Measurements from ENCODE around the gene DSCAM.
"Not testable (repeated sequence)": the region's sequence is repeated elsewhere in the genome, so short reads cannot be mapped to it uniquely, and the experiment has no call there.

The DSCAM gene

DNA sequence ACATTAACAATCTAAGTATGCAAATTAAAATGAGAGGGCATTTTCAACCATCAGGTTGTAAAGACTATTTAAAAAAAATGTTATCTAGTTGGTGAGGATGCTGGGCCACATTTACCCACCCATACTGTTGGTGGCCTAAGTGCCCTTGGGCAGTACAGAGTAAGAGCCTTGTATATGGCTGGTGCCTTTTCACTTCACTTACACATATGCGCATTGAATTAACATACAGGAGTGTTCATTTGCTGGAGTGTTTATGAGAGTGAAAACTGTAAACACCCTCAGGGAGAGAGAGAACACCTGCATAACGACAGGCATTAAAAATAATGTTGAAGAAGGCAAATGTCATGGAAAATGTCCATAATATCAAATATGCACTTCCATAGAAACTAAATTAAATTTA lies 552.6 kb downstream of the DSCAM start:
- DNase-seq: no peak

DNA sequence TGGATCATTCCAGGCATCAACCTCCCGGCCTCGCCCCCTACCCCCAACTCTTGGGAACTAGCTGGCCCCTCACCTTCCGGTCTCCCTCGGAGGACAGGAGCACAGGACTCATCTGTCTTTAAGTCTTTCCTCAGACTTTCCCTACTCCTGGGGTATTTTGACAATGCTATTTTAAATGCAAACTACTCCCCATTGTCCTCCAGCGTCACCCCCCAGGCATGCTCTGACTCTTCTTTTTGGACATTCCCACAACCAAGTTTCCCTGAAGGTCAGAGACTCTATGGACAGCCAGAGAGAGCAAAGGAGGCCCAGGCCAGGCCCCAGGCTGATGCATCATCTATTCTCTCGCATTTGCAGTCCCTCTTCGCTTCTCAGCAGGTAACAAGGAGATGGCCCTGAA lies 555.4 kb downstream of the DSCAM start:
- no peak for DNase-seq

DNA sequence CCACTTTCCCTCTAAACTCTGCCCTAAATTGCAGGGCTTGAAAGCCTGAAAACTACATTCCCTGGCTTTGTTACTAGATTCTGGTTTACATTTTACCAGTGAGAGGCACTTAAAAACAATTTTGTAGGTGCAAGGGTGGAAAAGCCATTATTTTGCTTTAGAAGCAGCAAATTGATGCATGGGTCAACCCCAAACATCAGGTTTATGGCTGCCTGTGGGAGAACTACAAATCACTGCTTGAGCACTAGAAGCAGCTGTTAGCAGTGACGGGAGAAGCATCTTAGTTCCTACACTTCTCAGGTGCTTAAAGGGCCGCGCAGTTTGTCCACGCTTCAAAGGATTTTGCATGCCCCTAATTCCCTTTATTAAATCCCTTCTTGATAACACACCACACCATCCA lies 562.5 kb downstream of the DSCAM start:
- no peak for DNase-seq

DNA sequence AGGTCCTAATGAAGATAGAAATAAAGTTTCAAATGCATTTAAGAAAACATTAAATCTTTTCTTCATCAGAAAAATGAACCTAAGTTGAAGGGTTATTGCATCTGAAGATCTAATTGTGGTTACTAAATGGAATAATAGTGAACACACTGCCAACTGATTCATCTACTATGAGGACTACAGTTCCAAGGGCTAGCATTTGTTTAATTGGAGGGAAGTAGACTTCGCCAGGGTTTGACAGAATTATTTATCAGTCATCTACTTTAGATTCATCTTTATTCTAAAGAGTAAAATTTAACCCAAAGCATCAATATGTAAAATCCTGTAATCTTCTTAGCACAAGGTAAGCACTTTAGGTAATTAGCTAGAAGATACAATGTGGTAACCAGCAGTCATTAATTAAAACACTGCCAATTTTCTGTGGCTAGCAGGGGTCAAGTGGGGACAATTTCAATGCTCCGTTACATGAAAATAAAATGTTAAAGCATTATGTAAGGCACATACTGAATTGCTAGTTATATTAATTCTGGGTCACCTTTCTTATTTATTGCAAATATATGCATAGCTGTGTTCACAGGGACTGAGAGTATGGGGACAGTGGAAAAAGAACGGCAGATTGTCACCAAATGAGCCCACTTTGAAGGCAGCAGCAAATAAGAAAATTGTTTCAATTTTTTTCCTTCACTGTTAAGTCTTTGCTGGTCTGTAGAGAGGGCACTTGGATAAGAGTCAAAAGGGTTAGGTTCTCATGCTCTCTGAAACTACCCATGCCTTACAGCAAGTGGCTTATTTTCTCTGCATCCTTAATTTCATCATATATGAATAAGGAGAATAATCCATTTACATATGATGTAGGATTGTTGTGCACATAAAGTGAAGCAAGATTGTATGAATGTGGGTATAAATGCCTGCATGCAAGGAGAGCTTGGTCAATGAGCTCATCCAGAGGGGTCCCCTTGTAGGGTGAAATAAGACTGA lies 563.8 kb downstream of the DSCAM start:
- DNase-seq: no peak

DNA sequence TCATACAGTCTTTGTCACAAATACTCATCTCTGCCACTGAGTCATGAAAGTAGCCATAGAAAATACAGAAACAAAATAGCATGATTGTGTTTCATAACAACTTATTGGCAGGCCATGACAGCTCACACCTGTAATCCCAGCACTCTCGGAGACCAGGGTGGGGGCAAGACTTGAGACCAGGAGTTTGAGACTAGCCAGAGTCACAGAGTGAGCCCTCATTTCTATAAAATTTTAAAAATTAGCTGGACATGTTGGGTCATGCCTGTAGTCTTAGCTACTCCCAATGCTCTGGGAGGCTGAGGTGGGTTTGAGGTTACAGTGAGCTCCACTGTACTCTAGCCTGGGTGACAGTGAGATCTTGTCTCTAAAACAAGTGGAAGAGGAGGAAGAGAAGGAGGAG lies 568.6 kb downstream of the DSCAM start:
- DNase-seq: no peak

DNA sequence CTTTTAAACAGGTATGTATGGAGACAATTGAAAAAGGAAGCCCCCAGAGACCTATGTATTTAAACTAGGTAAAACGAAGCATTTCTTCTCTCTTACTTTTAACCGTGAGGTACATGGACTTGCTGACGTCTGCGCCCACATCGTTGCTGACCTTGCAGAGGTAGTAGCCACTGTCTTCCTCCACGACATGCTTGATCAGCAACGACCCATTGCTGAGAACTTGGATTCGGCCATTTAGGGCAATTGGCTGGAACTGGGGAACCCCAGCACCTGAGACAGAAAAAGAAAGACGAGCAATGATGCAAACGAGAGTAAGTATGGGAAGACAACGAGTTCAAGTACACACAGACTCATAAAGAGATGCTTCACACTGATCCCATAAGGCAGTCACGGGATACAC lies 571.0 kb downstream of the DSCAM start:
- no peak for DNase-seq

DNA sequence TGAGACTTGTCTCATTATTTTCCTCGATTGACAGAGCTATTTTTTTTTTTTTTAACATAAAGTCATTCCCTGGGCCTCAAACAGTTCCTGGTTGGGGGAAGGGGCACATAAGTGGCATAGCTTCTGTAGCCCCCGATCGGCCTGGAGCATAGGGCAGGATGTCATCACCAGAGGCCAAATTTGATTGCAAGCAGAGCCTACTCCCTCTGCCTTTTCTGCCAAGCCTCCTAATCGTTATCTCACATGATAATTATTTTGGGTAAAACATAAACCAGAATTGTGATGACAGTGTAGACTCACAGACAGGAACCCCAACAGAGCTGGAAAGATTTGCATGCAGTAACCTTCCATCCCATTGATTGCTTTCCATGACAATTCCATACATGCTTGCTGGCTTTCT lies 574.9 kb downstream of the DSCAM start:
- DNase-seq: no peak

DNA sequence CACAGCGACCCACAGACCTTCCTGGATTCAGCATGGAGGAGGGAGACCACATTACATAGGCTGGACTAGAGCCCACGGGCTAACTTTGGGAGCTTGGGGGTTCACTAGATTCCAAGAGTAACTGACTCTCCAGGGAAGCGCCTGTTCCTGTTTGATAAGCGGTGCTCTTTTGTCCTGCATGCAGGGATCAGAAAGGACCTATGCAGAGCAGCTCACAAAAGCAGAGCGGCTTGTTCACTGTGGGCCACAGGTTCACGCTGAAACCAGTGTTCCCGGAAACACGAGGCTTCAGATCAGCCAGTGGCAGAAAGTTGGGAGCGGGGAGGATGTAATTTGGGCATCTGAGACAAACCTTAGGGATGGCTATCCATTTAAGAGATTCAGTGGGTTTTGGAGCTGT lies 575.8 kb downstream of the DSCAM start:
- DNase-seq: no peak

DNA sequence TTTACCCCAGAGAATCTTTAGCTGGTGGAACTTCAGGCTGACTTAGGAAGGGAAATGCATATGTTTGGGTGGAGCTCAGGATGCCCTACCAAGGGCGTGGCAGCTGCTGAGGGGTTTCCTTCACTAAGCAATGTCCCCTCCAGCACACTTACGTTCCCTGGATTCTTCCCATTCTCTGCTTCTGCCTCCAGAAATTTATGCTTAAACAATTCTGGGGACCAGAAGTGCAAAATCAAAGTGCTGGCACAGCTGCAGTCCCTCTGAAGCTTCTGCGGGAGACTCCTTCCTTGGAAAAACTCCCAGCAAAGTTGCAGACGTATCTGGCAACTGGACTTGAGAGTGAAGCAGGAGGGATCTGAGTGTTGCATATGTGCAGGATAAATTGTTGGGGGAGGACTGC lies 576.9 kb downstream of the DSCAM start:
- DNase-seq: no peak

DNA sequence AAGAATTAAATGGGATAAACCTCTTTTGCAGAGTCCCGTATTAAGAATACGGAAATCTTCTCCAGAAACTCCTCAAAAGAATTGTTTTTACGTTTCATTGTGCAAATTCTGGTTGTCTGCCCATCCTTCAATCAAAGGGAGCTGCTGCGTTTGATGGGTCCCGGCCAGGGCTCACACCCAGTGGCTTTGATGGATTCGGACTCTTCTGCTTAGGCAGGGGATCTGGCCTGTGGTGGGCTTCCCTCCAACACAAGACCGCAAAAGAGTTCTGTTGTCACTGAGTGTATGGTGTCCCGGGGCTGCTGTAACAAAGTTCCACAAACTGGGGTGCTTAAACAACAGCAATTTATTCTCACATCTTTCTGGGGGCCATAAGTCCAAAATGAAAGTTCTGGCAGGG lies 577.7 kb downstream of the DSCAM start:
- no peak for DNase-seq

DNA sequence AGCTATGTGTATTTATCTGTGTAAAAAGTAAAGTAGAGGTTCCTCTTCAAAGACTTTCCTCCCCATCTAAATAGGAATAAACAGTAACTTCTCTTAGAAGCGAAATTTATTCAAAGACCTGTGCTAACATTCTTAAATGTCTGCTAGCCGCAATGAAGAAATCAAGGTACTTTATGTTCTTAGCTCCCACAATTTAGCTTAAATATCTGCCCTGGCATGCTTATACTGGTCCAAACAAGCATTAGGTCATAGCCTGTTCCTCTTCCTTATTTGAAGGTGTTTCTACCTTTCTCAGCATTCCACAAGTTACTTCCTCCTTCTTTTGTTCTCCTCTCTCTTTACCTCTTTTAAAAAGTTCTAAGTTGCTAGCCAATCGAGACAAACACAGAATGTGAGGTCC lies 588.5 kb downstream of the DSCAM start:
- DNase-seq: not testable (repeated sequence)

DNA sequence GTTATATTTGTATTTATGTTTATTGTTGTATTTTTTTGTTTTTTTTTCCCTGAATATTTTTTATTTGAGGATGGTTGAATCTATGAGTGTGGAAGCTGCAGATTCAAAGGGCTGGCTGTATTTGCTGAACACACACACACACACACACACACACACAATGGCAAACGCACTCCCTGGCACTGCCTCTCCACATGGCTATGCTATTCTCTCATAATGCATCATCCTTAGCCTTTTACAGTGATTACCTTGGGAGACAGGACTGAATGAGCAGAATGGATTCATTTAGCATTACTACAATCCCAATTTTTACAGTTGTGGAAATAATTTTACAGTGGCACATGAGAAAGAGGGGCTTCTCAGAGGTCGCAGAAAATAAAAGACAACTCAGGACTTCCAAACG lies 589.6 kb downstream of the DSCAM start:
- DNase-seq: no peak

DNA sequence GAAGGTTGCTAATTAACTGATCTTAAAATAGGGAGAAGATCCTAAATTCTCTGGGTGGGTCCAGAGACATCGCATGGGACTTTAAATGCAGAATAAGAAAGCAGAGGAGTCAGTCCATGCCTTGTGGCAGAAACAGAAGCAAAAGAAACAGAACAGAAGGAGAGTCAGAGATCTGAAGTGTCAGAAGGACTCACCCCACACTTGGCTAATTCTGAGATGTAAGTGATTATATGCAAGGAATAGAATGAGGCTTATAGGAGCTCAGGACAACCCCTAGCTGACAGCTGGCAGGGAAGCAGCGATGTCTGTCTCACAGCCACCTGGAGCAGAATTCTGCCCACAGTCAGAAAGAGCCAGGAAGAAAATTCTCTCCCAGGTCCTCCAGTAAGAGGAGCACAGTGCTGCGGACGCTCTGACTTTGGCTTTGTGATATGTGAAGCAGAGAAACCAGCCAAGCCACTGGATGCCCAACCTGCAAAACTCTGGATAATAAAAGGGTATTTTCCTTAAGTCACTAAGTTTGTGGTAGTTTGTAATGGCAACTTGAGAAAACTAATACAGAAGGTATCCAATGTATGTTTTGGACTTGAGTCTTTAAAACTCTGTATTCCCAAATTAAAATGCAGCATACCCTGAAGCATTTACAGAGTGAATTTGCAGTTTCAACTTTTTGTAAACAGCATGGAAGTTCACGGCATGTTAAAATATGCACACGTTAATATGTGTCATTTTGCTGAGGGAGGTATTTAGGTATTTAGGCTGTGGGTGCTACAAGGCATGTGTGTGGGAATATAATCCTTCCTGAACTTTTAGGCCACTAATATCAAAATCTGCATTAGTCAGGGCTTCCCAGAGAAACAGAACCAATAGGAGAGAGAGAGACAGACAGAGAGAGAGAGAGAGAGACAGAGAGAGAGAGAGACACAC lies 591.2 kb downstream of the DSCAM start:
- no peak for DNase-seq

DNA sequence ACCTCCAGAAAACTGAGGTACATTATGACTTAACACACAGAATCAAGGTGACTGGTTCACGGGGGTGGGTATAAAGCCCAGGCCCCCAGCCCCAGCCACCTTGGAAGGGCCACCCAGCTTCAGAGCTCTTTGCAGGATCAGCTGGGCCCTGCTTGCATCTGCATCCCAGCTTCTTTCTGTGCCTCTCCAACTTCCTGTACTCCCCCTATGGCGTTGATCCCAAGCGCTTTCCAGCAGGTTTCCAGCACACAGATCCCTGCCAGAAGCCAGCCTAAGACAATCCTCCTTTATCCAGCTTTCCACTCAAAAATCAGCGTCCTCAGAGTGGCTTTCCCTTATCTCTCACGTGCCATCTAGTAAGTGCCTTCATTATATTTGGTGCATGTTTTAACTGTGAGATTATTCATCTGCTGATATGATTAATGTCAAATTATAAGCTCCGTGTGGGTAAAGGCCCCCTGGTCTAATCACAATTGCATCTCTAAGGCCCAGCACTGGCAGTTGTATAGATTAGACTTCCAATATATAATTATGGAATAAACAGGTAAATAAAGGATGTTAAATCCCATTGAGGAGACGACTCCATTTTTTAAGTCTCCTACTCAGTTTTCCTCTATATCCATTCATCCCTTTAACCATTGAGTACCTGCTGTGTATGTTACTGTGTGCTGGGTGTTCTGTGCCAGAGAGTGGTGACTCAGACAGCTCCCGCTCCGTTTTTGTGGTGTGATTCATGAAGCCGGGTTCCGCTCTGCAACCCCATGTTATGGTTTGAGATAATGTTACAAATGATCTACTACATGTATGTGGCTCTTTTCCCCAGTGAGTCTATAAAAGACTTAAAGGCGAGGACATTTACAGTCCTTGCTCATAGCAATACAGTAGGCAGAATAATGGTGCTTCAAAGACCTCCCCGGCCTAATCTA lies 592.2 kb downstream of the DSCAM start:
- DNase-seq: peak; percentile 80

DNA sequence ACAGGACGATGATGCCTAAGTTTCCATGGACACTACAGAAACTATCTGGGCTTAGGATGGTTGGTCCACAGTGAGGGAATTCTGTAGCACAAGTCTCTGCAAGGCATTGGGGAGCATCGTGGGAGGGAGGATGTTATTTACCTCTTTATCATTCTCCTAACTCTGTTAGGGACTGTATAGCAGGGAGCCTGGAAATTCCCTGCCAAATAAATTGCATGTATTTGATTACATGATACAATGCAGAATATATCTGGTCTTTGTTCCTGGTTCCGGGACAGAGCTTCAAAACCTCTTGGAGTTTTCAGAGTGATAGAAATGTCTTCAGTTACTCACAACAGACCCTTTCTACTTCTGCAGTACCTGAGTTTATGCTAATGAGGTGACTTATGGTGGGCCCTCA lies 593.8 kb downstream of the DSCAM start:
- DNase-seq: no peak

DNA sequence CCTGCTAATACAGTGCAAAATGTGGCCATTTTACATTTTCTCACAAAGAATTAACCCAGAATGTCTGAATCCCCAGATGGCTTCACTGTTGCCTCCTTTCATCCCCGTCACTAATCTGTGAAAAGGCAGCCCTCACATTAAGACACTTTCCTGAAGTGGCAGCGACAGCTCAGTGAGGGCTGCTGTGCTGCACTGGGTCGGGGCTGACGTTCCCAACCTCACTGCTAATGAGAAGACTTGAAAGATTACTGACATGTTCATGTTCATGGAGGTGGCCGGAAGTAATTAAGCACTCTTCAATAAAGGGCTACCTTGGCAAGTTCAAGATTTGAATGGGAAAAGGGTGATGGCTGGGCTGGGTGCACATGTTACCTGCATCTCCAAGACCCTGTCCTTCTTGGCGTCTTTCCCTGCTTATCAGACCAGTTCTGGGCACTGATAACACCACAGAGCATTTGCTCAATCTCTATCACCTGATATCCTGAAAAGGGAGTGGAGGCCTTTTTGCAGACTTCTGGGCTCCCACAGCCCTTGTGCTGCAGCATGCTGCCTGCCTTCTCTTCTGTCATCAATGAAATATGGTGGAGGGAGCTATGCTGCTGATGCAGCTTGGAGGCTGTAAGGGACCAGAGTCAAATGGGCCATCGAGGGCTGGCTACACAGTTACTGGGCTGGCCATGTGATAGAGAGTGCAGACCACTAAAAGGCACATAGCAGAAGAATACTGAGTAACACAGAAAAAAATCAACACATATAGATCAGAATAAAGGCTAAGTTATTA lies 596.3 kb downstream of the DSCAM start:
- DNase-seq: no peak

DNA sequence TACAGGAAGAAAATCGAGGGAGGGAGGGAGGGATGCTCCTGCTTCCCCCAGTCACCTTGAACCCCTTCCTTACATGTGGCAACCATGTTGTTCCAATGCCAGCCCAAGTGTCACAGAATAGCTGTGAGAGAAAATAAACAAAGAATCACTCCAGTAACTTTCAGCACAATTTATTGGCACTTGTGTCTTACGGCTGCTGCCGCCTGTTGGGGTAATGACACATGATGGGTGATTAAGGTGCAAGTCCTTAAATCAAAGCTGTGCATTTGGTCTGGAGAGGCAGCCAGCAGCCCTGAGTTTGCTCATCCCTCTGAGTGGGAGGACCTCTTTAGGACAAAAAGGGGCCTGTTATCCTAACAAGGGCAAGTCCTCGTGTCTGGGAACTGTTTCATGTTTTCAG lies 602.0 kb downstream of the DSCAM start:
- no peak for DNase-seq

DNA sequence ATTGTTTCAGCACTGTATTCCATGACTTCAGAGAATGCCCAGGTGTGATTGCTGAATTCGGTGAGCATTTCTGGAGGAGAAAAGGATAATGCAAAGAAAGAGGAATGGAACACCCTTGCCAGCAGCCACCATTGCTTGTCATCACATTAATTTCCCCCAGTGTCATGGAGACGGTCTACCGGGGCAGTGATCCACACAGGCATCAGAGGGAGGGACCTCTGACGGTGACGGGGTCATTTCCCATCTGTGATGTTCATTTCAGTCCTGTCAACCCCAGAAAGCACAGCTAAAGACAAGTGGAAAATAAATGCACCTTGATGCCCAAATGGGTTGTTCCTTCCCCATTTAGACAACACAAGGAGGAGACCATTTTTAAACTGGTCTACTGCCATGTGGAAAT lies 603.3 kb downstream of the DSCAM start:
- DNase-seq: no peak

DNA sequence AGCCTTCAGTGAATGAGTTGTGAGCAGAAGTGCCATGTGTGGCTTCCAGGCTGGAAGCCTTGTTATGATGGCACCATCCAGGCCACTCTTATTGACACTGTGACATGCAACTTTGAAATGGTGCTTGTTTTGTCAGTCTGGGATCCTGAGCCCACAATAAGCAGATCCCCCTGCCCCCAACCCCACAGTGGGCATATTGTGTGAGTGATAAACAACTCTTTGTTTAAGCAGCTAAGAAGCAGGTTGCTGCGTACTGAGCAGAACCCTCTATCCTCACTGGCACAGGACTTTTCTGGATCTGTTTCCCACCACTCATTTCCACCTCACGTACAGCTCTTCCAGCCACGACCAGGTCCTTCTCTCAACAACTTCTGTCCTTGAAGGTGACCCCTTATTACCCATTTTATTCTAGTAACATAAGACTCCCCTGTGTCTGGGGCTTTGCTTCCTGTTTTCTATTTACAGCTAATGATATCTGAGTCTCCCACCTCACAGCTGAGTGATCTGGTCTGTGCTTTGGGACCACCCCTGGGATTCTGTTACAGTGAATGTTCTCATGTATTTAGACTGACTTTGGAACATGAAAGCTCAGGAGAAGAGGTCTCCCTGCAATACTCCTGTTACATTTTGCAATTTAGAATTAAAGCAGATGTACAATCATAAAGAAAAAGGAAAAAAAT lies 604.2 kb downstream of the DSCAM start:
- no peak for DNase-seq

DNA sequence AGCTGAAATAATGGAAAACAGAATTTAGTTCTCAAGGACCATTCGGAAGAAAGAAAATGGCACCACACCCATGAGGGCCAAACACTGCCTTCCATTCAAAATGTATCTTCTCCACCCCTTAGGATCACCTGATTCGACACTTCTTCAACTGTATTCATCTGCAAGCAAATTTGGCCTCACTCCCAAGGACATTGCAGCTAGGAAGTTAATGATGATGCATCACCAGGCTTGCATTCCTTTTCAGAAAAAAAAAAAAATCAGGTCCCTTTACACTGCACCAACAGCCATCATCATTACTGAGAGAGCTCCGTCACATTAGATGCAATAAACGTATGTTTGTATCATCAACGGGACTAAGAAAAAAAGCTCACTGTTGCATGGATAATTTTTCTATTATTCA lies 611.4 kb downstream of the DSCAM start:
- no peak for DNase-seq

DNA sequence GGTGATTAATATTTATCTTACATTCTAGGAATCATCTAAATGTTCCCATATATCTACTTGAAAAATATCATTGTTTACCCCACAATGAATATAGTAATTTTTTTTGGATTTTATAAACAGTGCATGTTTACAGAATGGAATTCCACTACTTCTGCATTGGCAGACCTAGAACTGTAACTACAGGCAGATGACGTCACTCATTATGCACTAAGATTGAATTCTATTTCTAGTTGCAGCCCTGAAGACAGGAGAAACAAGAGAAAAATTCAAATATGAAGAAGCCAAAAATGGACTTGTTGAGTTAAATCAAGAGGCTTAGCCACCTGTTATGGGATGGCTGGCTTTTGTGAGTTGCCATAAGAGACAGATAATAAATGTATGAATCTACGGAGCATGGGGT lies 615.0 kb downstream of the DSCAM start:
- DNase-seq: no peak

Measured in fibroblast of skin of back (primary cell).